HS-27A (cell line): ENCODE results near the gene HOXA13.

Experiments used
- DNase-seq: peaks from one replicate; pipeline ENCODE4 v3.0.0-alpha.2; 2012; ENCODE audit warnings: low read depth, missing footprints

HOXA13 gene

GRCh38 chr7:27207348-27207985 is 7.6 kb upstream of the HOXA13 start:
- DNase-seq, result no peak

GRCh38 chr7:27205325-27206280 is 5.7 kb upstream of the HOXA13 start:
- no peak for DNase-seq

- no peak for DNase-seq
These were observed 5.0 kb upstream of the HOXA13 start for GRCh38 chr7:27204851-27205322.

- DNase-seq, result no peak
These were observed 4.2 kb upstream of the HOXA13 start for GRCh38 chr7:27203964-27204594.

- DNase-seq, result no peak
These were observed 3.6 kb upstream of the HOXA13 start for GRCh38 chr7:27203365-27203953.

- DNase-seq, result no peak
These were observed 2.9 kb upstream of the HOXA13 start for GRCh38 chr7:27202862-27203134.

- DNase-seq, result no peak
These were observed 2.3 kb upstream of the HOXA13 start for GRCh38 chr7:27202018-27202861.

- DNase-seq, result no peak
These were observed 1.7 kb upstream of the HOXA13 start for GRCh38 chr7:27201580-27202017.

- DNase-seq, result no peak
These were observed 1.1 kb upstream of the HOXA13 start for GRCh38 chr7:27200761-27201579.

GRCh38 chr7:27198871-27199801 is 755 bp downstream of the HOXA13 start:
- DNase-seq, result no peak

- no peak for DNase-seq
These were observed 1.6 kb downstream of the HOXA13 start for GRCh38 chr7:27198138-27198841.

- DNase-seq, result no peak
These were observed 2.5 kb downstream of the HOXA13 start for GRCh38 chr7:27197137-27198042.

GRCh38 chr7:27196287-27196767 is 3.6 kb downstream of the HOXA13 start:
- DNase-seq, result no peak

GRCh38 chr7:27194686-27195379 is 5.1 kb downstream of the HOXA13 start:
- DNase-seq, result no peak

- no peak for DNase-seq
These were observed 5.9 kb downstream of the HOXA13 start for GRCh38 chr7:27194002-27194352.

- no peak for DNase-seq
These were observed 6.4 kb downstream of the HOXA13 start for GRCh38 chr7:27193335-27194001.
